GM18502 (cell line): ENCODE results near the gene CAPZB.

Source experiments
- ATAC-seq: cut with Tn5 transposase; IDR thresholded peaks from one replicate; pipeline ENCODE4 v1.9.1; 2021; ENCODE audit warnings: mild to moderate bottlenecking; ENCODE audit not compliant: unreplicated experiment, poor library complexity

The CAPZB gene

DNA sequence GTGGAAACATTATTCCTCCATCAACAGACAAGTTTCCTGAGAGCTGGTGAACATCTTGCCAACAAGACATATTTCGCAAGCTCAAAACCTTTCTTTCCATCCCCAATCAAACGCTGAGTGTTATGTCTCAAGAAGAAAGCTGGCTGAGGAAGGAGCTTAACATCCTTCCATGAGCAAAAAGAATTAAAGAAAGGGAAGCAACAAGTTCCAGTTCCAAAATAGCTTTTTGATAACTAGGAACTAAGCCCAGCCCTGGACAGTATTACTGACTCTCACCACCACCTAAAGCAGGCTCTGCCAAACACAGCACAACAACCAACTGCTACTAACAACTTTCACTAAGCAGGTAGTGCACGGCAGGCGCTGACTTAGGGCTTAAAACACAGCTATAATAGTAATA is 50.2 kb downstream of the CAPZB start:
- no peak for ATAC-seq

DNA sequence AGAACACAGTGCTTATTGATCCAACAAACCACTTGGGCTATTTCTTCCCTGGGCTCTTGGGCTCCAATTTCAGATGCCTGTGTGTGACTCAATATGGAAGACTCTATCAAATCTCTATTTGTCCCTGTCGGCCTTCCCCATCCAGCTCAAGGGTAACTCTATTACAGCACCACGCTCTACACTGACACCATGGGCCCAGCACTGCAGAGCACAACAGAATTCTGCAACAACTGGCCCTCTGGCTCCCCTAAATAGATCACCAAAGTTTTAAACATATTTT is 51.7 kb downstream of the CAPZB start:
- ATAC-seq: no peak

DNA sequence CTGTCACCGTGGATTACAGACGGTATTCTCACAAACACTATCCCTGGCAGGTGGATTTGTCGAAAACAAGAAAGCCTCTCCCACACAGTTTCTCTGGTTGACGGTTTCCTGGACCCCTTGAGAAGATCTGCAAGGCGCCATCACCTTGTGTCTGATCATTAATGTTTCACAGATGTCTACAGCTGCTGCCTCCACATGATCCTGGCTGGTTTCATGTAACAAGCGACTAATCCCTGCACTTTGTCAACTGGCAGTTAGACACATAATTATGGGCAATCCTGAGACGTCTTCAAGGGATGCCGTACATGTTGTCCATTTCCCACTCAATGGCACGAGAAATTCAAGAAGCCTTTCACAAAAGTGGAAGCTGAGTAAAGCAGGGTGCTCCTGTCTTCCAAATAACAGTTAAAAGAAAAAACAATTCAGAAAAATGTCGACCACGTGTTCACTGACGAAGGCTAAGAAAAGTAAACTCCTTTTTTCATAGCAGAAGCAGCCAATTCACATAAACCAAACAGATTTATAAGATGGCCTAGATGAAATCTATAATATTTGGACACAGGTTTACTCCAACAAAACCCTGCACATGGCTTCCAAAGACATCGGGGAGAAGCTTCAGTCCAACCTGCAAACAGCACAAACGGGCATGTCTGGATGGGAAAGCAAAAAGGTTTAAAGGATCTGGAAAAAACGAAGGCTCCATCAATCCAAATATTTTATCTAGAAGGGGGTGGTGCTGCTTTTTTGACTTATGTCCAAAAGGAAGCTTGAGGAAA is 52.2 kb downstream of the CAPZB start:
- no peak for ATAC-seq

DNA sequence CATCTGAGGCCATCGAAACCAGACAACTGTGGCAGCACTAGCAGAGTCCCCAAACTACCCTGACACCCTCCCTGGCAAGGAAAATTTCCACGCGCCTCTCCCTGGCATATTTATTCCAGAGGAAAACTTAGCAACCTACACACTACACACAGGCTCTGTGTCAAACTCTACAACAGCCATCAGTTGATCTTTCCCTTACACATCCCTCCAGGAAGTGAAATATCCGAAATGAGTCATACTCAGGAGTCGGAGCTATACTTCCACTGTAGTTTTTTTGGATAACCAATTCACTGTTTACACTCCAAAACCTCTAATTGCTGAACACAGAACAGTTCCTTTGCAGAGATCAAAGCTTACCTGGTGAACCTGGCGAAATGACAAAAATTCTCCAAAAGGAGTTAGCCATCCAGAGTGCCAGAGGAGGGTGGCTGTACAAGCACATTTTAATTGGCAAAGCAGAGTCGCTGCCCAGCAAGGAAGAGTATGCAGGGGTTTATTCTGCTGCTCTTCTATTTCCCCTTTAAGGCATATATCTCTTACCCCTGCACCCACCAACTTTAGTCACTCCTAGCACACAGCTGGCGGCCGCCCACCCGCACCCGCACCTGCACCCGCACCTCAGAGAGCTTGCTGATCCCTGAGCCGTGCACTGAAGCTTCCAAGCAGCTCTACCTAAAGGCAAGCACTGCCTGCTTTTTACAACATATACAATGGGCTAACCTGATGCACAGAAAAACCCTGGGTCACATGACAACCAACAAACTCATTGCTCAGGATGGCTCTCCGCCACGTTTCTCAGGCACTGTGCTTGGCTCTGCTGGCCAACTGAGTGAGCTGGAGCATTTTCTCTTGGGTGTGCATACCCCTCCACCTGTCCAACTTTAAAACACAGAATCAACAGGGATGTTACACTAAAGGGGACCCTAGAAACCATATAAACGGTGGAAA is 54.9 kb downstream of the CAPZB start:
- no peak for ATAC-seq

DNA sequence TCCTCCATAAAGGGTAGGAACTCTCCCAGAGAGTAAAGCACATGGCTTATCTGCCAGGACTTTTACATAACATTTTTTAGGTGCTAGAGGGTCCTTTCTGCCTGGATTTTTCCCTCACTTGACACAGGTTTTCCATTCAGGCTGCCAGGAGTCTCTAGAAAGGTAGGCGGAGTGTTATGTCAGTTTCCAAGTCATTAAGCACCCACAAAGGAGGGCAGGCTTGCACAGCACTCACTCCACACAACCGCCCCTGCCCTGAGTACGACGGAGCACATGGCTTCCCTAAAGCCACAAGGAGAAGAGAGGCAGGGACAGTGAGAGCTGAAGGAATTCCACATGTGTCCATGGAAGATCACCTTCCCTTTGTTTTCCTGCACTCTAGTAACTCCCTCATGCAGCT is 55.7 kb downstream of the CAPZB start:
- ATAC-seq: no peak

DNA sequence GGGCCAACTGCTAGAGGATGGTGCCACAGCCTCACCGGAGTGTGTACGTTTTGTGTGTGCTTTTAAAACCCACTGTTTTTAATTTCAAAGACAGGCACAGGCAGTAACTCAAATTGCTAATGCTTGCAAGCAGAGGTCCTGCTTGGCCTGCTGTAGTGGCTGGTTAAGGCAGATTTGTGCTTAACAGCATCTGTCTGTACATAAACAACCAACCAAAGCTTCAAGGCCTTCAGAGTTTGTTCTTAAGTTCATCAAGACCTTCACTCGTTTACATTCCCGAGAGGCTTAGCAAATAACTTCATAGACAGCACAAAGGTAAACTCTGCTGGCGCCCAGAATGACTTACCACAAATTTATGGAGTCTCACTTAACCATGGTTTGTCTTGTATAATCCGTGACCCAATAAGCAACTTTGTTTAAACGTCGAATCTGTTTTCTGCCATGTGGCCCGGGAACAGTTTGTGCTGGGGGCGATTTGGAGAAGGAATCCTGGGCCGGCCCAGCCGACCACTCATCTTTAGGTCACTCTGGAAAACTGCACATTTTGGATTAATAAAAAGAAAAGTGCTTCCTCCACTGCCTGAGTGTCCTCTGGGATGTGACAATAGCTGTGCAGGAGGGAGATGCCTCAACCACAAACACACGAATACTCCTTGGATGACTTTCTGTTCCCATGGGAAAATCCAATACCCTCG is 58.1 kb downstream of the CAPZB start:
- no peak for ATAC-seq

DNA sequence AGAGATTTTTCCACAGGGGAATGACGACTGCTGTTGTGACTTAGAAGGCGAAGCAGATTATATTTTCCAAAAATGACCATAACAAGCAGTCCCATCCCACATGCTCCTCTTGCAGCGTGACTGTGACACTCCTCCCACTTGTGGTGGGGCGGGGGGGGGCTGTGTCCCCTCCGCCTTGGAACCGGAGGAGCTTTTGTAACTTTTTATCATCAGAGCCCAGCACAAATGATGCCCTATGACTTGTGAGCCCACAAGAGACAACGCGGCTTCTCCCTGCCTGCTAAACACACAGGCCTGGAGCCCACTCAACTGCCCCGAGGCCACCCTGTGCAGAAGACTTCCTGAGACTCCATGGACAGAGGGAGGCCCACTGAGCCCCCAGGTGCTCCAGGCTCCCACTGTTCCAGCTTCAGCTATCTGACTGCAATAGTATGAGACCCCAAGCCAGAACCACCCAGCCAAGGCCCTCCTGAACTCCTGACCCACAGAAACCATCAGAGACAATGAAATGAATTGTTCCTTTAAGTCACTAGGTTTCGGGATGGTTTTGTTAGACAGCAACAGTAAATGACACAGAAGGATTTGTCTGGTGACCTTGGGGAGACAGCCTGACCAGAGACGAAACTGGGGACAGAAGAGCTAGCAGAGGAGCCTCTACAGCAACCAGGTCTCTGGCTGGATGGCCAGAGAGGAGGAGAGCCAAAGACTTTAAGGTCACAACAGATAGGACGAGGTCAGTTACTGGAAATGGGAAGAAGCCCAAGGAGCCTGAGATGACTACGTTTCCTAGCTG is 58.8 kb downstream of the CAPZB start:
- ATAC-seq: no peak

DNA sequence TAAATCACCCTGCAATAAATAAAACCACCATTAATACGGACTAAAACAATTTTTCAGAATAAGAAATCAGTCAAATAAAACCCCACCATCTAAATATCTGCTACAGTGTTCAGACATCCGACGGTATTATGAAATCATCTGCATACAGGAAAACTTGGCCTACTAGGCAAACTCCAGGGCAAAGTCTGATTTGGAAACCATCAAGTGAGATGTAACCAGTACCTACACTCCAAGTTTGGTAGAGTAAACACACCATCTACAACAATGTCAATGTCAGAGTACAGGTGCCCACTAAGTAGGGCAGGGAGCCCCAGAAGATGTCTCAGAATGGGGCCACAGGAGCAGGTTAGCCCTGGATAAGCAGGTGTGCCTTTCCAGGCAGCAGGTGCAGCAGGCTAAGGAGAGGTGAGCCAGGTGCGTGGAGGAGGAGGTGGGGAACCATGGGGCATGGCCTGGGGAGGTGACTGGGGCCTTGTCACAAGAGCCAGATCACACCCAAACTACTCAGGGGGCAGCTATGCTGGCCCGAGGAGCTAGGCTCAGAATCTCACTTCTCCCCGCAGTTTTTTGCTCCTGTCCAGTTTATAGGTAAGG is 59.6 kb downstream of the CAPZB start:
- no peak for ATAC-seq

DNA sequence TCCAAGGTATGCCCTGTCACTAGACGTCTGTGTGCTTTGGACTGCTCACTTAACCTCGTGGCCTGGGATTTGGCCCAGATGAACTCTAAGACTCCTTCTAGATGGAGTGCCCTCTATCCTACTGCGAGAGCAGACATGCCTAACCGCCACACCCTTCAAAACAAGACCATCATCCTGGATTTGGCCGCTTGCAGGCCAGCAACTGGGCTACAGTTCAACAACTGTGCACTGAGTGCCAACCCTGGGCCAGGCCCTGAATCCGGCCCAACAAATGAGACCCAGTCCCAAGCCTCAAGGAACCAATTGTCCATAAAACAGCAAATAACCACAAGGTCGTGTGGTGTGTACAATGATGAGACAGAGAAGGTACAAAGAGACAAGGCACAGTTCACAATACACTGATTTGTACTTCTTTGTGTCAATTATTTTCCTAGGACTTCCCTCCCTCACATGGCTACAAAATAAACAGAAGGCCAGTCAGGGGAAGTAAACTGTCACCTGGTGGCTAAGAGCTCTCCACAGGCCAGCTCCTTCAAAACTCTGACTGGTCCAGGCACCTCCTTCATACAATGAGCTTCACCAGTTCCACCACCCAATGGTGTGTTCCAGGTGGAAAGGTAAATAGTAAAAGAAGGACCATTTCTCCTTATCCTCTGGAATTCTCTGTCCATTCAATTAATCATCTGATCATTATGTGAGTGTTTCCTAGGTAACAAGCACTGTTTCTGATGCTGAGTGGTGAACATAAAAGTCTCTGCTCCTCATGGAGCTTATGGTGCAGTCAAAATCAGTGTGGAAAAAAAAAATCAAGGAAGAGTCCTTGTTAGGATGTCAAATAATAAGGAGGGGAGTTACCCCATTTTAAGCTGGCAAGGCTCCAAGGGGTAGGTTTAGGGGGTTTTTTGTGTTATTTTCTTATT is 60.4 kb downstream of the CAPZB start:
- no peak for ATAC-seq

DNA sequence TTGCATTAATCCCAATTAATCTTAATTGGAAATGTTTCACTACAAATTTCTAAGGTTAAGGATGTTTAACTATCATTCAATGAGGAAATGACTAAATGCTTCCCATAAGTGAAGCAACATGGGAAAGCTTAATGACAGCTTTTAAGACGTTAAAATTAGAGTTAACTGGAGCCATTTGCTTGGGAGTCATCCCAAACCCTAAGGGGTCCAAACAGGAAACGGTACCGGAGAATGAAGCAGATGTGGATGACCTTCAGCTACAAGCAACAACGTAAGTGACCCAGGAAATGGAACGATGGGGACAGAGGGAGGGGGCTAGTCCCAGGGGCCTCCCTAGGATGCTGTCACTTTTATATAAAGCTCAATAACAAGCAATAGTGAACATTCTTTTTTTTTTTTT is 62.2 kb downstream of the CAPZB start:
- no peak for ATAC-seq

DNA sequence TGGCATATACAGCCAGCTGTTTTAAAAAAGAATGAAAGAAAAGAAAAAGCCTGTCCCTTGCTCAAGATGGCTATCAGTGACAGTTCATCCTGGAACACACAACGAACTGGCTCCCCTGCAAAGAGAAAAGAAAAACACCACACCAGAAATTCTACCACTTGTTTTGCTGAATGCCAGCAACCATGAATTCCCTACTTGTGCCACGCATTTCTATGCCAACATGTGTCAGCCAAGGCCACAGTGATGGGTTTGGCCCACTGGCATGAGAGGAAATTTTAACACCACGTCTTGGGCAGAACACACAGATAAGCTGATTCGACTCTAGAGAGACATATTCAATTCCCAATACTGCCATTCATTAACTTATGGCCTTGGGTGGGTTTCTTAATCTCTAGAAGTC is 64.0 kb downstream of the CAPZB start:
- ATAC-seq: no peak

DNA sequence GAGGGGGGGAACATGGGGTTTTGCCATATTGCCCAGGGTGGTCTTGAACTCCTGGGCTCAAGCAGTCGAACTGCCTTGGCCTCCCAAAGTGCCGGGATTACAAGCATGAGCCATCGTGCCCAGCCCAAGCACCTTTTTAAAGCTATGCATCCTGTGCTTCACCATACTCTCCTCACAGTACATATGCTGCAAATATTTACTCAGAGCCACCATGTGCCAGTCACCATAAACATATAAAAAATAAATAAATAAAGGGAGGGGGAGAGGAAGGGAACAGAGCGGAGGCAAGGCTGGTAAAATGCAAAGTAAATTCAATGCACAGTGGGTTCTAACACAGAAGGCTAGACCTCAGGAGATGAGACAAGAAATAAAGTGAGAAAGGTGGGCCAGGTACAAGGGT is 64.7 kb downstream of the CAPZB start:
- ATAC-seq: no peak

DNA sequence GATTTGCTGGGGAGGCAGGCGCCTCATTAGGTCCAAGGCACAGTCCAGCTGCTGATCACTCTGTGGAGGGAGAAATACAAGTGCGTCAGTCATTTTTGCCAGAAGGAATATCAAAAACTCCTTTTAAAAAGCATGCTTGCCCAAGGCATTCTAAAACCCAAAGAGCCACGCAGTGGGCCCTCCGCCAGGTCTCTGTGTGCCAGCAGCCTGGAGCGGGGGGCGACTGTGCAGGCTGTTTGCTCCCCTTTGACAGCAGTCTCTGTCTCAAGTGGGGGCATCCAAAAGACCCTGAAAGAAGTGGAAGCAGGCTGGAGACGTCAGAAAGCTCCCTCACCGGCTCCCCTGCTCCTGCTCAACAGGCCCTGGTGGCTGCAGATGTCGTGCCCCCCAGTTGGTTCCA is 65.6 kb downstream of the CAPZB start:
- no peak for ATAC-seq

DNA sequence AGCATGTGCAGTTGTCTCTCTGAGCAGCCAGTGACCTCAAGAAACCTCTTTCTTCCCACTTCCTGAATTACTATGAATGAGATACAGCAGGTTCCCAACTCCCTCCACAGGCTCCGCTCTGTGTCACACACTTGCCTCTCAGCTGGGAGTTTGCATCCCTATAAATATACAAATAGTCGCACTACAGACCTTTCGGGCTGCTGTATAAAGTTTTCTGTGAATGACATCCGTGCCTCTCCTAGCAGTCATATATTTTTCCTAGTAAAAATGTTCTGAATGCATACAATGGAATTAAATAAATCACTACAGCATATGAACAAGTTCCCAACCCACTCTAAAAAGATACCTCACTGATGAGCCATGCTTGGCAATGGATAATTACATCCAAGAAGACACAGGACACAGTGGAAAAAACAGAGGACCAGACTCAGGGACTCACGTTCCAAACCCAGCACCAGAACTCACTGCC is 66.8 kb downstream of the CAPZB start:
- ATAC-seq: no peak

DNA sequence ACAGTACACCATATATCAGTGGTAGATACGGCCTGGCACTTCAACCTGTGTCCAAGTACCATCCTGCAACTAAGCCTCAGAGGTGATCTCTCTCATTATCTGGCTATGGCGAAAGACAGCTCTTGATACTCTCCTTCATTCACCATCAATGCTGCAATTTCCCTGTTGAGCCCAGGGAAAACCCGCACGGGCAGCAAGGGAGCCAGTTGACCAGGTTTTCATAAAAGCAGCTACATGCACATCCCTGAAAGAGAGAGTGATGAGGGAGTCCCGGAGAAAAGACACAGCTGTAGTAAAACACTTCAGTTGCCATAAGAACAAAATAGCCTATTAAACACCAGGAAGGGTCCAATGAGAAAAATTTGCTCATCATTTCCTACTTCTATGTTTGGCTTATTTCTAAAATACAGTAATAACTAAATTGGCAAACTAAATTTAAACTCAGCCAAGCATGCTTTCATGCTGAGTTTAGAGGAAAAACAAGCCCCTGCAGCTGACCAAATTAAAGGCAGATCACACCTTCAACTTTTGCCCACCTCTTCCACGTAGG is 68.3 kb downstream of the CAPZB start:
- no peak for ATAC-seq

DNA sequence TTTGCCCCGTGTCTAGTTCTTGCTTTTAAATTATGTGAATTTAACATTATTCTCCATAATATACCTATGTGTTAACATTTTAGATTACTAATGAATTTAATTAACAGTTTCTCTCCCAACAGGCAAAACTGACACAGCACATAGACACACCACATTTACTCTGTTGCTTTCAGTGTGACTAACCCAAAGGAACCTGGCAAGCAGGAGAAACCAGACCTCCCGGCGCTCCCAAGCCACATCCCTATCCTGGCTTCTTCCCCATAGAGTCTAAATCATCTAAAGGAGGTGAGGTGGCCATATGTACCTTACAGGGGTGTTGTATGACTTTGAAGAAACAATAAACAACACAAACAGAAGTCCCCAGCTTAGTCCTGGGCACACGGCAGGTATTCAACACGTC is 69.2 kb downstream of the CAPZB start:
- no peak for ATAC-seq

DNA sequence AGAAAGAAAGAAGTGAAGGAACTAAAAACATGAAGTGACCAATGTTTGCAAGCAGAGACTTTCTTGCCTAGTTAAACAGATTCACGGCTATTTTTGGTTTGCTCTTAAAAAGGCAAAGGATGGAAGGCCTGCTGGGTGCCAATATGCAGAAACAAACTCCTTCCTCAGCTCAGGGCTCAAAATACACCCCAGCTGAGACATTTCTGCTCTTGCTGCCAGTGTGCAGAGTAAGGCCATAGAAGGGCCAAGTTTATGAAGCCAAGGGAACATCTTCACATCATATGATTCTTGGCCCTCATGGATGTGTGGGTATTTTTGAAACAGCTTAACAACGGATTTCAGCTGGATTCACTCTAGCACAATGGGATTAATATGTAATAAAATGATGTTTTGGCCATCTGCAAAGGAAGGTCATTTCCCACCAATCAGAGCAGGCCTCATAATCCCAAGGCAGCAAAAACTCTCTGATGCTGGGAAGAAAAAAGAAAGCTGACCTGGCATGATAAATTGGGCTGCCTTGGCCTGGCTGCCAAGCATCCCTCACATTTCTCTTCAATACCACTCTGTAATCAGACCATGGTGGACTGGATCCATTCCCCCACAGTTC is 70.7 kb downstream of the CAPZB start:
- no peak for ATAC-seq

DNA sequence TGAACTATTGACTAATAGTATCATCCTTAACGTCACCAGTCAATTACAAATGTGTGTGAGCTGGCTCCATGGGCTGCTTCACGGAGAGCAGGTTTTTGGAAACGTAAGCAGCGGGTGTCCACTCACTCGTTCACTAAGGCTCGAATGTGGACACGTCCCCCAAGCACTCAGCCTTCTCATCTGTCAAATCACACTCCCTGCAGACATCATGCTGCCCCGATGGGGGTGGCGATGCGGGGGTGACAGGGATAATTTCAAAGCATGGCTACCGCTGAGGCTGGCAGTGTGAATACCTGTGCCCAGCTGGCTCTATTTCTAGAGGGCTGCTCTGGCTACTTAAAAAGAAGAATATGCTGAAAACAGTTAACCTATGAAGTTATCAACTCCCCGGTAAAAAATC is 71.3 kb downstream of the CAPZB start:
- no peak for ATAC-seq
